ENCODE measurements around the gene CDH15. TPM values are rescaled to one million over a fixed set of nuclear protein-coding genes. Genes with fewer than 3 reads are reported as not detected.

Gene CDH15
- total and polyA plus RNA-seq, 2 of the 13 experiments (the other 11 are each of a cell fraction or from before 2014, with no cell fraction given) = 0.74 to 2.2 TPM

DNA sequence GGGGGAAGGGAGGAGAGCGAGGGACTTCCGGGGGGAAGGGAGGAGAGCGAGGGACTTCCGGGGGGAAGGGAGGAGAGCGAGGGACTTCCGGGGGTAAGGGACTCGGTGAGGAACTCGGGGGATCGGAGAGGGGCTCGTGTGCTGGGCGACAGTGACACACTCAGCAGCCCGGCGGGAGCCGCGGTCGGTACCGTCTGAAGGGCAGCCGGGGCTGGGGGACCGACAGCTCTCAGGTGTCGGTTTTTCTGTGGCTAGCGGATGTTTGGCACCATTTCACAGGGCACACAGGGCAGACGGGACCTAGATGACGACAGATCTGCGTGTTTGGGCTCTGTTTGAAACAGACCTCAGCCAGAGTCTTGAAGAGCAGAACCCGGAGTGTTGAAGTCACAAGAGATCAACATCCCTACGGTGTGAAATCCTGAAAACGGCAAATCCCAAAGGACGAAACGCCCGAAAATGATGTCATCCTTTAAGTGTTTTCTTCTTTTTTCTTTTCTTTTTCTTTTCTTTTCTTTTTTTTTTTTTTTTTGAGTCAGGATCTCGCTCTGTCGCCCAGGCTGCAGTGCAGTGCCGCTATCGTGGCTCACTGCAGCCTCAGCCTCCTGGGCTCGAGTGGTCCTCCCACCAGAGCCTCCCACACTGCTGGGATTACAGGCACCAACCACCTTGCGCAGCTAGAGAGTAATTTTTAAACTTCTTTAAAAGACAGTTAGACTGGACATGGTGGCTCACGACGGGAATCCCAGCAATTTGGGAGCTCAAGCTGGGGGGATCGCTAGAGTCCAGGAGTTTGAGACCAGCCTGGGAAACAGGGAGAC is 69.8 kb downstream of the CDH15 start (continued):
- no peak for TF ChIP-seq ZNF839 (CRISPR knock-in tag; IDR thresholded peaks at IDR 0.05; ENCODE audit: borderline replicate concordance)
- TF ChIP-seq CHD4 (IDR thresholded peaks at IDR 0.05; ENCODE audit: borderline replicate concordance, low read length) = no peak
- TF ChIP-seq, protein P1, sequence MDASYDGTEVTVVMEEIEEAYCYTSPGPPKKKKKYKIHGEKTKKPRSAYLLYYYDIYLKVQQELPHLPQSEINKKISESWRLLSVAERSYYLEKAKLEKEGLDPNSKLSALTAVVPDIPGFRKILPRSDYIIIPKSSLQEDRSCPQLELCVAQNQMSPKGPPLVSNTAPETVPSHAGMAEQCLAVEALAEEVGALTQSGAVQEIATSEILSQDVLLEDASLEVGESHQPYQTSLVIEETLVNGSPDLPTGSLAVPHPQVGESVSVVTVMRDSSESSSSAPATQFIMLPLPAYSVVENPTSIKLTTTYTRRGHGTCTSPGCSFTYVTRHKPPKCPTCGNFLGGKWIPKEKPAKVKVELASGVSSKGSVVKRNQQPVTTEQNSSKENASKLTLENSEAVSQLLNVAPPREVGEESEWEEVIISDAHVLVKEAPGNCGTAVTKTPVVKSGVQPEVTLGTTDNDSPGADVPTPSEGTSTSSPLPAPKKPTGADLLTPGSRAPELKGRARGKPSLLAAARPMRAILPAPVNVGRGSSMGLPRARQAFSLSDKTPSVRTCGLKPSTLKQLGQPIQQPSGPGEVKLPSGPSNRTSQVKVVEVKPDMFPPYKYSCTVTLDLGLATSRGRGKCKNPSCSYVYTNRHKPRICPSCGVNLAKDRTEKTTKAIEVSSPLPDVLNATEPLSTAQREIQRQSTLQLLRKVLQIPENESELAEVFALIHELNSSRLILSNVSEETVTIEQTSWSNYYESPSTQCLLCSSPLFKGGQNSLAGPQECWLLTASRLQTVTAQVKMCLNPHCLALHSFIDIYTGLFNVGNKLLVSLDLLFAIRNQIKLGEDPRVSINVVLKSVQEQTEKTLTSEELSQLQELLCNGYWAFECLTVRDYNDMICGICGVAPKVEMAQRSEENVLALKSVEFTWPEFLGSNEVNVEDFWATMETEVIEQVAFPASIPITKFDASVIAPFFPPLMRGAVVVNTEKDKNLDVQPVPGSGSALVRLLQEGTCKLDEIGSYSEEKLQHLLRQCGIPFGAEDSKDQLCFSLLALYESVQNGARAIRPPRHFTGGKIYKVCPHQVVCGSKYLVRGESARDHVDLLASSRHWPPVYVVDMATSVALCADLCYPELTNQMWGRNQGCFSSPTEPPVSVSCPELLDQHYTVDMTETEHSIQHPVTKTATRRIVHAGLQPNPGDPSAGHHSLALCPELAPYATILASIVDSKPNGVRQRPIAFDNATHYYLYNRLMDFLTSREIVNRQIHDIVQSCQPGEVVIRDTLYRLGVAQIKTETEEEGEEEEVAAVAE (CRISPR knock-in tag; IDR thresholded peaks at IDR 0.05; ENCODE audit: borderline replicate concordance) = peak; percentile 73; the same call in 1 of the 2 replicates
- peak; percentile 47 for TF ChIP-seq HNRNPH1 (optimal IDR thresholded peaks at IDR 0.05; ENCODE audit: low read depth, low read length)
- peak; percentile 41 for TF ChIP-seq BCL6 (CRISPR knock-in tag; IDR thresholded peaks at IDR 0.05)
- peak; percentile 88 for TF ChIP-seq HOXA3 (CRISPR knock-in tag; IDR thresholded peaks at IDR 0.05)
- no peak; the same call in 1 of the 2 replicates for TF ChIP-seq ZNF891 (CRISPR knock-in tag; IDR thresholded peaks at IDR 0.05)
- peak; percentile 74 for TF ChIP-seq ARNTL (CRISPR knock-in tag; IDR thresholded peaks at IDR 0.05)
- TF ChIP-seq SYNCRIP (IDR thresholded peaks at IDR 0.05; ENCODE audit: insufficient read depth, low read depth, low read length) = no peak
- TF ChIP-seq, protein P2, sequence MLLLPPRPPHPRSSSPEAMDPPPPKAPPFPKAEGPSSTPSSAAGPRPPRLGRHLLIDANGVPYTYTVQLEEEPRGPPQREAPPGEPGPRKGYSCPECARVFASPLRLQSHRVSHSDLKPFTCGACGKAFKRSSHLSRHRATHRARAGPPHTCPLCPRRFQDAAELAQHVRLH (CRISPR knock-in tag; IDR thresholded peaks at IDR 0.05; ENCODE audit: borderline replicate concordance, low read depth) = peak; percentile 90; the same call in 1 of the 2 replicates
- TF ChIP-seq, protein P3, sequence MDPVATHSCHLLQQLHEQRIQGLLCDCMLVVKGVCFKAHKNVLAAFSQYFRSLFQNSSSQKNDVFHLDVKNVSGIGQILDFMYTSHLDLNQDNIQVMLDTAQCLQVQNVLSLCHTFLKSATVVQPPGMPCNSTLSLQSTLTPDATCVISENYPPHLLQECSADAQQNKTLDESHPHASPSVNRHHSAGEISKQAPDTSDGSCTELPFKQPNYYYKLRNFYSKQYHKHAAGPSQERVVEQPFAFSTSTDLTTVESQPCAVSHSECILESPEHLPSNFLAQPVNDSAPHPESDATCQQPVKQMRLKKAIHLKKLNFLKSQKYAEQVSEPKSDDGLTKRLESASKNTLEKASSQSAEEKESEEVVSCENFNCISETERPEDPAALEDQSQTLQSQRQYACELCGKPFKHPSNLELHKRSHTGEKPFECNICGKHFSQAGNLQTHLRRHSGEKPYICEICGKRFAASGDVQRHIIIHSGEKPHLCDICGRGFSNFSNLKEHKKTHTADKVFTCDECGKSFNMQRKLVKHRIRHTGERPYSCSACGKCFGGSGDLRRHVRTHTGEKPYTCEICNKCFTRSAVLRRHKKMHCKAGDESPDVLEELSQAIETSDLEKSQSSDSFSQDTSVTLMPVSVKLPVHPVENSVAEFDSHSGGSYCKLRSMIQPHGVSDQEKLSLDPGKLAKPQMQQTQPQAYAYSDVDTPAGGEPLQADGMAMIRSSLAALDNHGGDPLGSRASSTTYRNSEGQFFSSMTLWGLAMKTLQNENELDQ (CRISPR knock-in tag; IDR thresholded peaks at IDR 0.05; ENCODE audit: borderline replicate concordance) = no peak
- peak; percentile 98 for TF ChIP-seq ZFP90 (CRISPR knock-in tag; IDR thresholded peaks at IDR 0.05; ENCODE audit: borderline replicate concordance)
- peak; percentile 96 for TF ChIP-seq EED (CRISPR knock-in tag; IDR thresholded peaks at IDR 0.05)
- TF ChIP-seq ZNF792 (CRISPR knock-in tag; IDR thresholded peaks at IDR 0.05) = peak; percentile 84
- no peak for TF ChIP-seq JUNB (CRISPR knock-in tag; IDR thresholded peaks at IDR 0.05; ENCODE audit: borderline replicate concordance)
- TF ChIP-seq MIER2 (CRISPR knock-in tag; IDR thresholded peaks at IDR 0.05) = 0 out of 2 replicates have a peak, but pooled peaks have one; percentile 61
- peak; percentile 97 for TF ChIP-seq ZNF350 (CRISPR knock-in tag; IDR thresholded peaks at IDR 0.05; ENCODE audit: borderline replicate concordance, low read depth)
- TF ChIP-seq NR3C1 (CRISPR knock-in tag; IDR thresholded peaks at IDR 0.05) = no peak
- TF ChIP-seq PHF8 (CRISPR knock-in tag; IDR thresholded peaks at IDR 0.05) = peak; percentile 88
- TF ChIP-seq ZNF674 (CRISPR knock-in tag; IDR thresholded peaks at IDR 0.05; ENCODE audit: low read depth) = no peak
- no peak; the same call in 1 of the 2 replicates for TF ChIP-seq SMAD3 (CRISPR knock-in tag; IDR thresholded peaks at IDR 0.05)
- no peak for TF ChIP-seq PPARG (CRISPR knock-in tag; conservative IDR thresholded peaks at IDR 0.05)
- TF ChIP-seq ZFP37 (CRISPR knock-in tag; IDR thresholded peaks at IDR 0.05; ENCODE audit: borderline replicate concordance) = peak; percentile 95
- TF ChIP-seq STAG1 (CRISPR knock-in tag; IDR thresholded peaks at IDR 0.05) = peak; percentile 27; the same call in 1 of the 2 replicates
- peak; percentile 49 for TF ChIP-seq TEAD3 (CRISPR knock-in tag; optimal IDR thresholded peaks at IDR 0.05; ENCODE audit: borderline replicate concordance)
